Measurements from ENCODE around the gene TNIK.

DNA sequence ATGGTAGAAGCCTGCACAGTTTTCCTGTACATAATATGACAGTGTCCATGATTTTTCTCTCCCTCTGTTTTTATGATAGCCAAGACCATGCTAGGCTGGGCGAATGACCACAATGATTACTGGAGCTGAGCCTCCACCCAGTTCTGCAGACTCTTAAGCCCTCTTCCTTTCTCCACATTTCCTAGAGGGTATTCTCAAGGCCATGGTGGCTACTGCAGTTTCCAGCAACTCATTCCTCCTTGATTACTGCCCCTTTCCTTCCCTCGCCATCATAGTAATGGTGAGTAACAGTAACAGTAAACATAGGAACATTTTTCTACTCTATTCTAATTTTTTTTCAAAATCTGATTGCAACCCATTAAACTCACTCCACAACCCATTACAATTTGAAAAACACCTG is 20.2 kb downstream of the TNIK start:
- TF ChIP-seq CTCF (IDR thresholded peaks at IDR 0.05) (no peak), ZFX (IDR thresholded peaks at IDR 0.05; ENCODE audit: borderline replicate concordance) (no peak)
